Measurements from ENCODE around the gene ACKR2.

DNA sequence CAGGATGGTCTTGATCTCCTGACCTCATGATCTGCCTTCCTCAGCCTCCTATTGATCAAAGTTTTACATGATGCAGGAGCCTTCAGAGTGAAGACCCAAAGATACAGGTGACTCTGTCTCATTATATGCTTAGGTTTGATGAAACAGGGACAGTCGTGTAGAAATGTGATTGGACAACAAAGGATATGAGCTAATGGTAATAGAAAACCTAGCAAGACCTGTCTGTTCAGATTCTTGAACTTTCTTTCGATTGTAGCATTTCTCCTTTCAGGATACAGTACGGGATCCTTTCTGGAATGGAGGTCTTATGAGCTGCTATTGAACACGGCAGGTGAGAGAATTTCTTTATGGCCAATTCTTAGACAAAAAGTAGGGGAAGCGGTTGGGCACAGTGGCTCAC is at the start of gene ACKR2:
- TF ChIP-seq, protein P1, sequence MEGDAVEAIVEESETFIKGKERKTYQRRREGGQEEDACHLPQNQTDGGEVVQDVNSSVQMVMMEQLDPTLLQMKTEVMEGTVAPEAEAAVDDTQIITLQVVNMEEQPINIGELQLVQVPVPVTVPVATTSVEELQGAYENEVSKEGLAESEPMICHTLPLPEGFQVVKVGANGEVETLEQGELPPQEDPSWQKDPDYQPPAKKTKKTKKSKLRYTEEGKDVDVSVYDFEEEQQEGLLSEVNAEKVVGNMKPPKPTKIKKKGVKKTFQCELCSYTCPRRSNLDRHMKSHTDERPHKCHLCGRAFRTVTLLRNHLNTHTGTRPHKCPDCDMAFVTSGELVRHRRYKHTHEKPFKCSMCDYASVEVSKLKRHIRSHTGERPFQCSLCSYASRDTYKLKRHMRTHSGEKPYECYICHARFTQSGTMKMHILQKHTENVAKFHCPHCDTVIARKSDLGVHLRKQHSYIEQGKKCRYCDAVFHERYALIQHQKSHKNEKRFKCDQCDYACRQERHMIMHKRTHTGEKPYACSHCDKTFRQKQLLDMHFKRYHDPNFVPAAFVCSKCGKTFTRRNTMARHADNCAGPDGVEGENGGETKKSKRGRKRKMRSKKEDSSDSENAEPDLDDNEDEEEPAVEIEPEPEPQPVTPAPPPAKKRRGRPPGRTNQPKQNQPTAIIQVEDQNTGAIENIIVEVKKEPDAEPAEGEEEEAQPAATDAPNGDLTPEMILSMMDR (conservative IDR thresholded peaks at IDR 0.05; ENCODE audit: low read length), result no peak
- TF ChIP-seq EZH2phosphoT487 (IDR thresholded peaks at IDR 0.05; ENCODE audit: borderline replicate concordance), result no peak
